Pancreas (tissue), 10 donors: ENCODE results near the gene RPRD1B. TPM values are rescaled to one million over a fixed set of nuclear protein-coding genes. Genes with fewer than 3 reads are reported as not detected.

Source experiments
- ATAC-seq, 4 donors: fragments of 200-7000 bp; cut with Tn5 transposase; one replicate each; pipeline versions ENCODE4 v1.8.0 to v1.9.1; 2020; ENCODE audit warnings: mild to moderate bottlenecking in 4 of 4, moderate library complexity in 4 of 4
- DNase-seq, 6 donors: peaks; one replicate each; pipeline ENCODE4 v3.0.0-alpha.2; 2020
- FAIRE-seq: peaks from 2 replicates; lab custom pipeline; 2012; peaks lifted over from hg19 to GRCh38; lab: Jason Lieb, UNC
- H3K27ac ChIP-seq, 4 donors: fragments of 200-600 bp; sonication (generic); 1 replicate in 3 of 4; 2 replicates in 1 of 4; pipeline versions ENCODE4 v1.5.0 to v1.8.0; 2020
- H3K27me3 ChIP-seq, 4 donors: fragments of 200-600 bp; one replicate each; pipeline ENCODE4 v1.8.0; 2021
- H3K36me3 ChIP-seq, 3 donors: fragments of 200-600 bp; sonication (generic) in 1 of 3; one replicate each; pipeline versions ENCODE4 v1.5.0 to v1.8.0; 2020 to 2021
- H3K4me1 ChIP-seq, 3 donors: fragments of 200-600 bp; one replicate each; pipeline ENCODE4 v1.8.0; 2021
- H3K4me3 ChIP-seq, 4 donors: fragments of 200-600 bp; sonication (generic) in 2 of 4; one replicate each; pipeline versions ENCODE4 v1.5.0 to v1.8.0; 2020 to 2021
- H3K9me3 ChIP-seq, 4 donors: fragments of 200-600 bp; one replicate each; pipeline ENCODE4 v1.8.0; 2021
- WGBS, 2 donors: extraction: QIAGEN DNeasy Blood & Tissue Kit; methylation state at CpG; one replicate each; pipeline ENCODE4 v1.1.7; 2013; 5-methylcytosine and 5-hydroxymethylcytosine counted together
- intact Hi-C, 3 donors: fragments of 100-400 bp; cut with DNase I; formaldehyde crosslinking; loops; one replicate each; pipeline versions ENCODE4 v1.11.1 to v1.14.2; 2022
- polyA plus RNA-seq, 2 donors: library from polyadenylated mRNA; stranded (reverse); fragments of 200-250 nt; gene quantifications; one replicate each; pipeline ENCODE4 v1.2.3, GENCODE V29; 2013
- total RNA-seq, 6 donors: library from RNA; stranded (reverse); fragmentation: NEBNext Ultra II Directional in 4 of 6; extraction: Animal tissue kit (Norgen Biotek cat#: 25700) in 4 of 6; gene quantifications; one replicate each; pipeline versions ENCODE4 v1.2.1 to v1.2.4, GENCODE V29; 2021 to 2023
- TF ChIP-seq, protein P1 (sequence below), 4 donors: fragments of 200-600 bp; sonication (generic) in 3 of 4; IDR thresholded peaks; one replicate each; pipeline versions ENCODE4 v1.5.0 to v1.8.0; 2021; ENCODE audit warnings: antibody characterized with exemption in 4 of 4
- donor health status: healthy with polysubstance abuse.
- donor health status: DM: no; HTN: no; CAD: no; lungs with moderate emphysema.
- donor health status: DM: no; HTN: no; CAD: no.
- donor health status: control.
- donor health status: control.
- donor health status: Bipolar disorder and iron deficiency.
- donor health status: DM: yes; HTN: yes; CAD: no.
- donor health status: DM: no; HTN: no; CAD: no.
- donor health status: DM: no; HTN: no; CAD: no.
- donor health status: DM: yes; HTN: yes; CAD: no.

The RPRD1B gene
- total and polyA plus RNA-seq, 8 donors: 6.0 to 19.7 (median 12.0) TPM

DNA sequence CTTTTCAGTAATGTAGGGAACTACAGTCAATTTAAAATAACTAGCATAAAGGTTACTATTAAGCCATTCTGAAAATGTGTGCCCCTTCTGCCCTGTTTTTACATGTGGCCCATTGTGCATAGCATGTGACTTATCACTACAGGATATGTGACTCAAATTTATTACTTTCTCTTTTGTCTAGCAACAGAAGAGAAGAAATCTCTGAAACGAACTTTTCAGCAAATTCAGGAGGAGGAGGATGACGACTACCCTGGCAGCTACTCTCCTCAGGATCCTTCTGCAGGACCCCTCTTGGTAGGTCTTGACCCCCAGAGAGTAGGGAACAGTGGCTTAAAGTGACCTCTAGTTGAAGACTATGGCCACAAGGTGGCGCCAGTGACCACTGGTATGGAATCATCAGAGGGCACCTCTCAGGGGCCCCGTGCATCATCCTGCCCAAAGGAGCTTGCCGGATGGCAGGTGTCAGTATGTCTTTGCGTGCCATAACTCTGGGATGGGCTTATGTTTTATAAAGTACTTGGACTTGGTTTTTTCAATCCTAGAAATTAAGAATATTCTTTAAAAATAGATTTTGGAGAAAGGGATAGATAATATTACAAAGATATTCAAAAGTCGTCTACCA is 23.9 kb downstream of the RPRD1B start:
- H3K27ac ChIP-seq: no peak overlapping the region
- peaks cover 0 to 8% (median 0%) of the 10 kb centered on the region in 3 donors for H3K4me1 ChIP-seq
- no peak overlapping the region for H3K4me3 ChIP-seq
- ATAC-seq: peak; percentile 77 to 94 (median 90)
- H3K36me3 ChIP-seq: peaks cover 0 to 20% (median 7%) of the 10 kb centered on the region in 3 donors
- no peak for FAIRE-seq
- intact Hi-C loops: loop anchor here in 2 of 3 donors (5.0 kb wide), 1 partner anchor 165 kb away; no protein-coding TSS in a partner anchor
- WGBS, 2 donors: 27 to 29% methylated on average over 7 of the region's 7 CpGs
- no peaks in the 10 kb centered on the region for H3K27me3 ChIP-seq
- peak; percentile 57 to 96 (median 78) for DNase-seq
- no peaks in the 10 kb centered on the region for H3K9me3 ChIP-seq
- TF ChIP-seq, protein P1, sequence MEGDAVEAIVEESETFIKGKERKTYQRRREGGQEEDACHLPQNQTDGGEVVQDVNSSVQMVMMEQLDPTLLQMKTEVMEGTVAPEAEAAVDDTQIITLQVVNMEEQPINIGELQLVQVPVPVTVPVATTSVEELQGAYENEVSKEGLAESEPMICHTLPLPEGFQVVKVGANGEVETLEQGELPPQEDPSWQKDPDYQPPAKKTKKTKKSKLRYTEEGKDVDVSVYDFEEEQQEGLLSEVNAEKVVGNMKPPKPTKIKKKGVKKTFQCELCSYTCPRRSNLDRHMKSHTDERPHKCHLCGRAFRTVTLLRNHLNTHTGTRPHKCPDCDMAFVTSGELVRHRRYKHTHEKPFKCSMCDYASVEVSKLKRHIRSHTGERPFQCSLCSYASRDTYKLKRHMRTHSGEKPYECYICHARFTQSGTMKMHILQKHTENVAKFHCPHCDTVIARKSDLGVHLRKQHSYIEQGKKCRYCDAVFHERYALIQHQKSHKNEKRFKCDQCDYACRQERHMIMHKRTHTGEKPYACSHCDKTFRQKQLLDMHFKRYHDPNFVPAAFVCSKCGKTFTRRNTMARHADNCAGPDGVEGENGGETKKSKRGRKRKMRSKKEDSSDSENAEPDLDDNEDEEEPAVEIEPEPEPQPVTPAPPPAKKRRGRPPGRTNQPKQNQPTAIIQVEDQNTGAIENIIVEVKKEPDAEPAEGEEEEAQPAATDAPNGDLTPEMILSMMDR (IDR thresholded peaks at IDR 0.05): peak; percentile 69 to 92 (median 78)

DNA sequence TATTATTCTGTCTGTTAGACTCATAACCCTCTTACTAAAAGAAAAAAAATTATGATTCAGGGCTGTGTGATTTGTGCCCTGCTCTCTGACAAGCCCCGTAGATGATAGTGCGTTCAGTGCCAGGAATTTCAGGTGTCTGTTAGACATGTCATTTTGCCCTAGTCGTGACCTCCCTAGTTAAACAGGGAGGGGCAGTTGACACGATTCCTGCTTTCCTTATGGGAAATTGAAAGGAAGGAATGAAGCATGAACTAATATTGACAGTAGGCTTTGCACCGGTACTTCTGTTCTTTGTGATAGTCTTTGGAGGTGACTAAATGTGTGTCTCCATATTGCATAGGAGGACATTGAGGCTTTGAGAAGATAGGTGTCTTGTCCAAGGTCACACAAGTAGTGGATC is 26.3 kb downstream of the RPRD1B start:
- no peaks in the 10 kb centered on the region for H3K27me3 ChIP-seq
- DNase-seq (no peak), ATAC-seq (peak in 2 of 4 donors; percentile 32 to 43), FAIRE-seq (no peak)
- no peak overlapping the region for H3K4me3 ChIP-seq
- WGBS, 2 donors: 71 to 75% methylated on average over 5 of the region's 5 CpGs
- peaks cover 0 to 8% (median 0%) of the 10 kb centered on the region in 3 donors for H3K4me1 ChIP-seq
- H3K27ac ChIP-seq: no peak overlapping the region
- TF ChIP-seq, protein P1 (IDR thresholded peaks at IDR 0.05): no peak
- no peaks in the 10 kb centered on the region for H3K9me3 ChIP-seq
- intact Hi-C loops: loop anchor here in 2 of 3 donors (5.0 kb wide), 1 partner anchor 162 kb away; no protein-coding TSS in a partner anchor
- peaks cover 0 to 30% (median 7%) of the 10 kb centered on the region in 3 donors for H3K36me3 ChIP-seq

DNA sequence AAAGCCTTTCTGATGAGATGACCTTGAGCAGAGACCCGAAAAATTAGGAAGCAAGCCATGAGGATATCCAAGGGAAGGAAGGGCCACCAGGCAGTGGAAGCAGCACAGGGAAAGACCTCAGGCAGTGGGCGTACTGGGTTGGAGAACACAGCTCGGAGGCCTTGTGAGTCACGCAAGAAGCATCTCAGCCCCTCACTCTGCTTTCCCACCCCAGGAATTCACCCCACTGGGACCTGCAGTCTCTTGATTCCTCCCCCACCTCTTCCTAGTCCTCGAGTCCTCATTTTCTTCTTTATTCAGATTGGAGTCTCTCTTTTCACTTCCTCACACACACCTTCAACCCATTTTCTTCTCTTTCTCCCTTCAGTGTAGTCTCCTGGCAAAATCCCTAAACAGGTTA is 27.0 kb downstream of the RPRD1B start:
- Histone ChIP-seq H3K4me3 (no peak overlapping the region), H3K9me3 (no peaks in the 10 kb centered on the region), H3K27me3 (no peaks in the 10 kb centered on the region), H3K36me3 (peaks cover 0 to 37% (median 8%) of the 10 kb centered on the region in 3 donors), H3K4me1 (peaks cover 0 to 8% (median 0%) of the 10 kb centered on the region in 3 donors), H3K27ac (peak overlapping the region in 2 of 4 donors; percentile 31 to 57)
- intact Hi-C loops: no loop called here
- FAIRE-seq (no peak), DNase-seq (no peak), ATAC-seq (peak in 1 of 4 donors; percentile 24)
- 69 to 72% methylated on average over 5 of the region's 5 CpGs for WGBS, 2 donors
- TF ChIP-seq, protein P1 (IDR thresholded peaks at IDR 0.05): no peak

DNA sequence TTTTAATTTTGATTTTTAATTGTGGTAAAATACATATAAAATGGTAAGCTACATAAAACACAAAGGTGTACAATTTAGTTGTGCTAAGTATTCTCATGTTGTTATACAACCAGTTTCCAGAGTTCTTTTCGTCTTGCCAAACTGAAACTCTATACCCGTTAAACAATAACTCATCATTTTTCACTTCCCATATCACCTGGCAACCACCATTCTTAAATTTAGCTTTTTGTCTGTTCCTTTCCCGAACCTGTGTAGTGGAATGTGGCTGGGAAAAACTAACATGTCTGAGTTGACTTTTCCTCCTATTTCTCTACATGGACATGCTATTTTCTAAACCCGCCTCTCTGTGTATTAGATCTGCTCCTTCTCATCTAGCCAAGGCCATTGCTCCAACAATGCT is 27.6 kb downstream of the RPRD1B start:
- peak in 1 of 4 donors; percentile 32 for ATAC-seq
- Histone ChIP-seq H3K27me3 (no peaks in the 10 kb centered on the region), H3K9me3 (no peaks in the 10 kb centered on the region), H3K4me1 (peaks cover 0 to 8% (median 0%) of the 10 kb centered on the region in 3 donors), H3K4me3 (no peak overlapping the region), H3K27ac (peak overlapping the region in 2 of 4 donors; percentile 31 to 57), H3K36me3 (peaks cover 0 to 42% (median 10%) of the 10 kb centered on the region in 3 donors)
- DNase-seq: no peak
- intact Hi-C loops: no loop called here
- WGBS, 2 donors: 51 to 53% methylated on average over 4 of the region's 4 CpGs
- FAIRE-seq: no peak
- TF ChIP-seq, protein P1 (IDR thresholded peaks at IDR 0.05): no peak

DNA sequence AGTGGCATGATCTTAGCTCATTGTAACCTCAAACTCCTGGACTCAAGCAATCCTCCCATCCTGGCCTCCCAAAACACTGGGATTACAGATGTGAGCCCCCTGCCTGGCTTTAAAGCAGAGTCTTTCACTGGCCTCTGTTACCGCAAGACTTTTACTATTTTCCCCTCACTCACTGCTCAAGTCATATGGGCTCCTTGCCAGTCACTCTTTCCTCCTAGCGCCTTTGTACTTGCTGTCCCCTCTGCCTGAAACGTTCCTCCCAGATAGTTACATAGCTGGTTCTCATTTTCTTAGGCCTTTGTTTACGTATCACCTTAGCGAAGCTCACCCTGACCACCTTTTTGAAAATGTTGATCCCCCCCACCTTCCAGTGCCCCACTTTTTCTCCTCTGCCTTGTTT is 29.3 kb downstream of the RPRD1B start:
- H3K9me3 ChIP-seq: no peaks in the 10 kb centered on the region
- no peaks in the 10 kb centered on the region for H3K27me3 ChIP-seq
- H3K36me3 ChIP-seq: peaks cover 4 to 58% (median 10%) of the 10 kb centered on the region in 3 donors
- TF ChIP-seq, protein P1 (IDR thresholded peaks at IDR 0.05): no peak
- DNase-seq: no peak
- no peak overlapping the region for H3K4me3 ChIP-seq
- peaks cover 0 to 8% (median 0%) of the 10 kb centered on the region in 3 donors for H3K4me1 ChIP-seq
- no peak overlapping the region for H3K27ac ChIP-seq
- intact Hi-C loops: no loop called here
- ATAC-seq: no peak
- 82 to 83% methylated on average over 5 of the region's 5 CpGs for WGBS, 2 donors
- no peak for FAIRE-seq
